SK-N-SH (cell line): Measurements from ENCODE around the gene RBM4B. TPM values are rescaled to one million over a fixed set of nuclear protein-coding genes. Genes with fewer than 3 reads are reported as not detected.

Experiments used
- CTCF ChIA-PET: fragments of 300-600, 350-600 bp; formaldehyde crosslinking; extraction: SDS; loops from one replicate; lab custom pipeline; 2021; lab: Yijun Ruan, JAX
- POLR2A ChIA-PET: fragments of 350-600 bp; sonication (Branson Sonifier 250); formaldehyde crosslinking; extraction: SDS; loops from one replicate; lab custom pipeline; 2020; ENCODE audit warnings: antibody characterized with exemption, inconsistent platforms; lab: Yijun Ruan, JAX
- DNase-seq: peaks from one replicate; pipeline ENCODE4 v3.0.0; 2012
- H2AFZ ChIP-seq: fragments of 200-600 bp; sonication (generic); 2 replicates; pipeline ENCODE4 v1.8.1; 2016; ENCODE audit warnings: antibody characterized with exemption, mild to moderate bottlenecking, low read depth
- H3F3A ChIP-seq: fragments of 200-600 bp; sonication (generic); replicated peaks from 2 replicates; pipeline ENCODE3; 2016; ENCODE audit warnings: antibody characterized with exemption, mild to moderate bottlenecking; ENCODE audit not compliant: insufficient read depth
- H3K27ac ChIP-seq, 2 experiments: fragments of 200-500 bp in 1 of 2; fragments of 200-600 bp in 1 of 2; sonication (Bioruptor generic) in 1 of 2; sonication (generic), shearing (Covaris generic) in 1 of 2; 2 replicates each; pipeline versions ENCODE4 v1.5.1 to v1.6.1; 2014 to 2016; ENCODE audit warnings: low read depth in 2 of 2, inconsistent platforms in 1 of 2, low read length in 1 of 2, mild to moderate bottlenecking in 1 of 2, mixed read lengths in 1 of 2
- H3K27me3 ChIP-seq: fragments of 200-600 bp; sonication (generic), shearing (Covaris generic); 2 replicates; pipeline ENCODE4 v1.6.1; 2016; ENCODE audit warnings: mixed run types; ENCODE audit not compliant: insufficient read depth
- H3K36me3 ChIP-seq, 2 experiments: fragments of 200-500 bp in 1 of 2; fragments of 200-600 bp in 1 of 2; sonication (Bioruptor generic) in 1 of 2; sonication (generic) in 1 of 2; replicated peaks in 1 of 2; 2 replicates each; pipeline versions ENCODE3 to v1.5.1; 2014 to 2016; ENCODE audit warnings: low read length in 1 of 2, mild to moderate bottlenecking in 1 of 2; ENCODE audit not compliant: insufficient read depth in 2 of 2, control insufficient read depth in 1 of 2
- H3K4me1 ChIP-seq, 2 experiments: fragments of 200-500 bp in 1 of 2; fragments of 200-600 bp in 1 of 2; sonication (Bioruptor generic) in 1 of 2; sonication (generic), shearing (Covaris generic) in 1 of 2; 2 replicates each; pipeline versions ENCODE4 v1.5.1 to v1.6.1; 2014 to 2016; ENCODE audit warnings: low read depth in 1 of 2, low read length in 1 of 2, mixed run types in 1 of 2; ENCODE audit not compliant: insufficient read depth in 2 of 2, control insufficient read depth in 1 of 2
- H3K4me2 ChIP-seq: fragments of 200-600 bp; sonication (generic), shearing (Covaris generic); 2 replicates; pipeline ENCODE4 v1.6.1; 2017; ENCODE audit warnings: mixed run types
- H3K4me3 ChIP-seq, 2 experiments: fragments of 200-500 bp in 1 of 2; fragments of 200-600 bp in 1 of 2; sonication (Bioruptor generic) in 1 of 2; sonication (generic), shearing (Covaris generic) in 1 of 2; 2 replicates each; pipeline versions ENCODE4 v1.5.1 to v1.8.1; 2014 to 2016; ENCODE audit warnings: low read depth in 2 of 2, inconsistent platforms in 1 of 2, low read length in 1 of 2, mild to moderate bottlenecking in 1 of 2, mixed read lengths in 1 of 2, moderate library complexity in 1 of 2
- H3K79me2 ChIP-seq: fragments of 200-600 bp; sonication (generic); 2 replicates; pipeline ENCODE4 v1.8.1; 2017; ENCODE audit warnings: mild to moderate bottlenecking; ENCODE audit not compliant: insufficient read depth
- H3K9ac ChIP-seq: fragments of 200-600 bp; sonication (generic); 2 replicates; pipeline ENCODE4 v1.6.1; 2017; ENCODE audit warnings: mixed run types
- H3K9me2 ChIP-seq: fragments of 200-600 bp; sonication (generic); 2 replicates; pipeline ENCODE4 v1.6.1; 2017; ENCODE audit warnings: mixed run types
- H3K9me3 ChIP-seq: fragments of 200-600 bp; sonication (generic); 2 replicates; pipeline ENCODE4 v1.6.1; 2017; ENCODE audit warnings: mixed run types, mild to moderate bottlenecking, moderate library complexity
- H4K20me1 ChIP-seq: fragments of 200-600 bp; sonication (generic); 2 replicates; pipeline ENCODE4 v1.6.1; 2017; ENCODE audit warnings: mild to moderate bottlenecking, mixed run types; ENCODE audit not compliant: insufficient read depth
- CHD2 ChIP-seq: fragments of 150-350 bp; IDR thresholded peaks from 2 replicates; pipeline ENCODE4 v1.6.1; 2018; ENCODE audit warnings: low read length; ENCODE audit not compliant: partially characterized antibody
- ELF1 ChIP-seq: IDR thresholded peaks from 2 replicates; pipeline ENCODE4 v1.4.0; 2012
- EP300 ChIP-seq, 2 experiments: IDR thresholded peaks; 2 replicates each; pipeline versions ENCODE4 v1.4.0 to v1.6.1; 2012; ENCODE audit warnings: borderline replicate concordance in 1 of 2, low read depth in 1 of 2, low read length in 1 of 2
- EZH2phosphoT487 ChIP-seq: fragments of 200-600 bp; sonication (generic); IDR thresholded peaks from 2 replicates; pipeline ENCODE4 v1.6.1; 2017; ENCODE audit warnings: low read depth, mixed run types, mild to moderate bottlenecking, antibody characterized with exemption, moderate library complexity, borderline replicate concordance
- FOSL2 ChIP-seq: IDR thresholded peaks from 2 replicates; pipeline ENCODE4 v1.4.0; 2012; ENCODE audit warnings: low read depth, mild to moderate bottlenecking, moderate library complexity, borderline replicate concordance
- FOXJ3 ChIP-seq: sonication (generic); formaldehyde crosslinking; IDR thresholded peaks from 2 replicates; pipeline ENCODE4 v1.5.1; 2020; ENCODE audit warnings: mild to moderate bottlenecking, missing genetic modification reagents
- FOXM1 ChIP-seq: IDR thresholded peaks from 2 replicates; pipeline ENCODE4 v1.4.0; 2012; ENCODE audit warnings: low read depth, mild to moderate bottlenecking
- GATA2 ChIP-seq: sonication (generic); formaldehyde crosslinking; IDR thresholded peaks from 2 replicates; pipeline ENCODE4 v1.5.0; 2020; ENCODE audit warnings: mild to moderate bottlenecking, missing genetic modification reagents
- MEF2A ChIP-seq: IDR thresholded peaks from 2 replicates; pipeline ENCODE4 v1.4.0; 2012; ENCODE audit warnings: low read depth, borderline replicate concordance
- MXI1 ChIP-seq: IDR thresholded peaks from 2 replicates; pipeline ENCODE4 v1.6.1; 2012; ENCODE audit warnings: mild to moderate bottlenecking, low read depth, low read length, improper control_type of control experiment
- NFIC ChIP-seq: IDR thresholded peaks from 2 replicates; pipeline ENCODE4 v1.4.0; 2012; ENCODE audit warnings: borderline replicate concordance
- NRF1 ChIP-seq: IDR thresholded peaks from 2 replicates; pipeline ENCODE4 v1.6.1; 2012; ENCODE audit warnings: low read depth, mild to moderate bottlenecking, low read length
- POLR2AphosphoS5 ChIP-seq: IDR thresholded peaks from 2 replicates; pipeline ENCODE4 v1.6.1; 2012; ENCODE audit warnings: low read depth, low read length
- RAD21 ChIP-seq: IDR thresholded peaks from 2 replicates; pipeline ENCODE4 v1.6.1; 2012; ENCODE audit warnings: mild to moderate bottlenecking, low read length
- RCOR1 ChIP-seq: fragments of 150-350 bp; IDR thresholded peaks from 2 replicates; pipeline ENCODE4 v1.6.1; 2017; ENCODE audit warnings: antibody characterized with exemption, low read length
- SIN3A ChIP-seq: IDR thresholded peaks from 2 replicates; pipeline ENCODE4 v1.6.1; 2012; ENCODE audit warnings: low read depth, mild to moderate bottlenecking, low read length, moderate library complexity, borderline replicate concordance
- SMC3 ChIP-seq: IDR thresholded peaks from 2 replicates; pipeline ENCODE4 v1.6.1; 2012; ENCODE audit warnings: low read depth, low read length, improper control_type of control experiment
- TEAD4 ChIP-seq: IDR thresholded peaks from 2 replicates; pipeline ENCODE4 v1.4.0; 2012; ENCODE audit warnings: mild to moderate bottlenecking, borderline replicate concordance; ENCODE audit not compliant: insufficient read depth
- YY1 ChIP-seq: IDR thresholded peaks from 2 replicates; pipeline ENCODE4 v1.4.0; 2012; ENCODE audit warnings: low read depth, mild to moderate bottlenecking
- WGBS: methylation state at CpG from one replicate; pipeline ENCODE4 v1.1.6; 2017; ENCODE audit warnings: low lambda C conversion rate; 5-methylcytosine and 5-hydroxymethylcytosine counted together
- polyA plus RNA-seq, 3 experiments: library from polyadenylated mRNA; depleted of rRNA; stranded (reverse); fragments of >200 nt; gene quantifications; 2 replicates each; pipeline ENCODE4 v1.2.3, GENCODE V29; 2012
- TF ChIP-seq, protein P1 (sequence below): IDR thresholded peaks from 2 replicates; pipeline ENCODE4; 2012
- TF ChIP-seq, protein P2 (sequence below): IDR thresholded peaks from 2 replicates; pipeline ENCODE4 v1.4.0; 2012; ENCODE audit warnings: low read depth, borderline replicate concordance
- TF ChIP-seq, protein P3 (sequence below): IDR thresholded peaks from 2 replicates; pipeline ENCODE4 v1.4.0; 2012; ENCODE audit warnings: low read depth

The RBM4B gene
- polyA plus RNA-seq, 1 of the 3 experiments (the other 2 are of a cell fraction) = 31.1 TPM

- no peak overlapping the region for H2AFZ ChIP-seq
- DNase-seq = no peak
- peaks cover 23 to 24% of the 10 kb centered on the region in 2 experiments; a peak in 3 of 4 replicates for H3K4me1 ChIP-seq
- no peaks in the 10 kb centered on the region for H3K27me3 ChIP-seq
- CTCF ChIA-PET = interaction anchor here (1.2 kb wide), 1 partner anchor 19 kb away, joined by 3 read pairs; no protein-coding TSS in a partner anchor
- H3K4me3 ChIP-seq = no peak overlapping the region
- 89% methylated on average over 3 of the region's 3 CpGs for WGBS
- H3K36me3 ChIP-seq = peaks cover 17 to 34% of the 10 kb centered on the region in 2 experiments
- POLR2A ChIA-PET = no interaction called here
- H3F3A ChIP-seq = peaks cover 35% of the 10 kb centered on the region
- no peak overlapping the region for H3K4me2 ChIP-seq
- H3K9me2 ChIP-seq = no peaks in the 10 kb centered on the region
- peaks cover 44% of the 10 kb centered on the region for H4K20me1 ChIP-seq
- TF ChIP-seq, protein P1, sequence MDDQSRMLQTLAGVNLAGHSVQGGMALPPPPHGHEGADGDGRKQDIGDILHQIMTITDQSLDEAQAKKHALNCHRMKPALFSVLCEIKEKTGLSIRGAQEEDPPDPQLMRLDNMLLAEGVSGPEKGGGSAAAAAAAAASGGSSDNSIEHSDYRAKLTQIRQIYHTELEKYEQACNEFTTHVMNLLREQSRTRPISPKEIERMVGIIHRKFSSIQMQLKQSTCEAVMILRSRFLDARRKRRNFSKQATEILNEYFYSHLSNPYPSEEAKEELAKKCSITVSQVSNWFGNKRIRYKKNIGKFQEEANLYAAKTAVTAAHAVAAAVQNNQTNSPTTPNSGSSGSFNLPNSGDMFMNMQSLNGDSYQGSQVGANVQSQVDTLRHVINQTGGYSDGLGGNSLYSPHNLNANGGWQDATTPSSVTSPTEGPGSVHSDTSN = no peak
- TF ChIP-seq EP300 (IDR thresholded peaks at IDR 0.05; ENCODE audit: borderline replicate concordance in 1 of 2, low read depth in 1 of 2, low read length in 1 of 2) (no peak), RCOR1 (no peak), MEF2A (no peak), NRF1 (no peak), FOXJ3 (no peak), FOSL2 (no peak), RAD21 (no peak), YY1 (no peak), CHD2 (no peak), FOXM1 (no peak), SIN3A (no peak), GATA2 (CRISPR knock-in tag) (no peak), TEAD4 (no peak), NFIC (no peak), MXI1 (no peak)
- TF ChIP-seq, protein P2, sequence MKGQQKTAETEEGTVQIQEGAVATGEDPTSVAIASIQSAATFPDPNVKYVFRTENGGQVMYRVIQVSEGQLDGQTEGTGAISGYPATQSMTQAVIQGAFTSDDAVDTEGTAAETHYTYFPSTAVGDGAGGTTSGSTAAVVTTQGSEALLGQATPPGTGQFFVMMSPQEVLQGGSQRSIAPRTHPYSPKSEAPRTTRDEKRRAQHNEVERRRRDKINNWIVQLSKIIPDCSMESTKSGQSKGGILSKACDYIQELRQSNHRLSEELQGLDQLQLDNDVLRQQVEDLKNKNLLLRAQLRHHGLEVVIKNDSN = no peak
- TF ChIP-seq, protein P3, sequence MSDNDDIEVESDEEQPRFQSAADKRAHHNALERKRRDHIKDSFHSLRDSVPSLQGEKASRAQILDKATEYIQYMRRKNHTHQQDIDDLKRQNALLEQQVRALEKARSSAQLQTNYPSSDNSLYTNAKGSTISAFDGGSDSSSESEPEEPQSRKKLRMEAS = no peak
- peak overlapping the region in 1 of 2 experiments; percentile 61; a peak in 2 of 4 replicates for H3K27ac ChIP-seq
- H3K79me2 ChIP-seq = peaks cover 97% of the 10 kb centered on the region
- no peaks in the 10 kb centered on the region for H3K9me3 ChIP-seq
- no peak overlapping the region for H3K9ac ChIP-seq
Observed at GRCh38 chr11:66636411-66636810, 41.3 kb downstream of the RBM4B start.

- H2AFZ ChIP-seq = no peak overlapping the region
- CTCF ChIA-PET = interaction anchor here (1.0 kb wide), 1 partner anchor 11 kb away, joined by 3 read pairs; no protein-coding TSS in a partner anchor
Observed at GRCh38 chr11:66632952-66633351, 44.7 kb downstream of the RBM4B start.

More at GRCh38 chr11:66632952-66633351, 44.7 kb downstream of the RBM4B start:
- POLR2A ChIA-PET = no interaction called here
- no peak for DNase-seq
- Histone ChIP-seq H3K4me3 (no peak overlapping the region), H3K27ac (no peak overlapping the region), H3K79me2 (peaks cover 100% of the 10 kb centered on the region), H3F3A (peaks cover 34% of the 10 kb centered on the region), H4K20me1 (peaks cover 40% of the 10 kb centered on the region), H3K9me2 (no peaks in the 10 kb centered on the region), H3K27me3 (no peaks in the 10 kb centered on the region), H3K9me3 (no peaks in the 10 kb centered on the region), H3K36me3 (peaks cover 22 to 37% of the 10 kb centered on the region in 2 experiments), H3K4me2 (no peak overlapping the region), H3K4me1 (peaks cover 4 to 6% of the 10 kb centered on the region in 2 experiments; a peak in 2 of 4 replicates), H3K9ac (no peak overlapping the region)
- WGBS = 96% methylated on average over 2 of the region's 2 CpGs
- TF ChIP-seq ELF1 = no peak
- TF ChIP-seq NFIC = no peak
- no peak for TF ChIP-seq FOXJ3
- no peak for TF ChIP-seq SMC3
- TF ChIP-seq FOXM1 = no peak
- TF ChIP-seq CHD2 = no peak
- no peak for TF ChIP-seq SIN3A
- no peak for TF ChIP-seq YY1
- no peak for TF ChIP-seq MXI1
- no peak for TF ChIP-seq EZH2phosphoT487
- TF ChIP-seq POLR2AphosphoS5 = no peak
- TF ChIP-seq, protein P3 = no peak
